Effector CD8-positive, alpha-beta T cell (primary cell): ENCODE measurements around the gene SSTR1.

ENCODE experiments used
- DNase-seq: peaks from one replicate; lab custom pipeline; 2025; lab: John Stamatoyannopoulos, UW

Gene SSTR1

GRCh38 chr14:38202444-38203191, 5.1 kb upstream of the SSTR1 start:
- no peak for DNase-seq

- no peak for DNase-seq
These were observed 3.6 kb upstream of the SSTR1 start for GRCh38 chr14:38203929-38204718.

- DNase-seq: no peak
These were observed 3.0 kb upstream of the SSTR1 start for GRCh38 chr14:38204719-38205115.

GRCh38 chr14:38205119-38205813, 2.4 kb upstream of the SSTR1 start:
- DNase-seq: no peak

GRCh38 chr14:38205949-38206665, 1.6 kb upstream of the SSTR1 start:
- no peak for DNase-seq

GRCh38 chr14:38206689-38207376, 871 bp upstream of the SSTR1 start:
- DNase-seq: no peak

GRCh38 chr14:38207377-38207735, 348 bp upstream of the SSTR1 start:
- no peak for DNase-seq

GRCh38 chr14:38208618-38209562, 1.2 kb downstream of the SSTR1 start:
- DNase-seq: no peak

GRCh38 chr14:38209572-38210557, 2.2 kb downstream of the SSTR1 start:
- DNase-seq: no peak

- no peak for DNase-seq
These were observed 3.0 kb downstream of the SSTR1 start for GRCh38 chr14:38210587-38211216.

- DNase-seq: no peak
These were observed 3.6 kb downstream of the SSTR1 start for GRCh38 chr14:38211255-38211735.

GRCh38 chr14:38212111-38212510, 4.4 kb downstream of the SSTR1 start:
- DNase-seq: no peak

- no peak for DNase-seq
These were observed 5.3 kb downstream of the SSTR1 start for GRCh38 chr14:38213001-38213400.

- no peak for DNase-seq
These were observed 9.8 kb downstream of the SSTR1 start for GRCh38 chr14:38217553-38217952.

- no peak for DNase-seq
These were observed 13.4 kb downstream of the SSTR1 start for GRCh38 chr14:38221077-38221476.

GRCh38 chr14:38224338-38224737, 16.6 kb downstream of the SSTR1 start:
- DNase-seq: no peak

GRCh38 chr14:38225946-38226345, 18.2 kb downstream of the SSTR1 start:
- DNase-seq: no peak

- DNase-seq: no peak
These were observed 18.7 kb downstream of the SSTR1 start for GRCh38 chr14:38226366-38226765.

- DNase-seq: no peak
These were observed 25.5 kb downstream of the SSTR1 start for GRCh38 chr14:38233218-38233617.
